RWPE1 (cell line): ENCODE data around the gene KCNK10.

Experiments
- CTCF ChIA-PET: fragments of 350-600 bp; sonication (Branson Sonifier 250); formaldehyde crosslinking; extraction: SDS; loops from one replicate; lab custom pipeline; 2021; lab: Yijun Ruan, JAX
- POLR2A ChIA-PET: fragments of 400-600 bp; formaldehyde crosslinking; extraction: SDS; loops from one replicate; lab custom pipeline; 2020; ENCODE audit warnings: antibody characterized with exemption; ENCODE audit not compliant: low non-redundant PET; lab: Yijun Ruan, JAX
- DNase-seq: peaks from one replicate; pipeline ENCODE4 v3.0.0; 2012; ENCODE audit warnings: low spot score
- H3K27ac ChIP-seq: fragments of 450-650 bp; 2 replicates; pipeline ENCODE4 v1.5.1; 2017
- CTCF ChIP-seq: fragments of 450-650 bp; conservative IDR thresholded peaks from 2 replicates; pipeline ENCODE4 v1.5.1; 2017; ENCODE audit warnings: low read depth, mild to moderate bottlenecking

Gene KCNK10

DNA sequence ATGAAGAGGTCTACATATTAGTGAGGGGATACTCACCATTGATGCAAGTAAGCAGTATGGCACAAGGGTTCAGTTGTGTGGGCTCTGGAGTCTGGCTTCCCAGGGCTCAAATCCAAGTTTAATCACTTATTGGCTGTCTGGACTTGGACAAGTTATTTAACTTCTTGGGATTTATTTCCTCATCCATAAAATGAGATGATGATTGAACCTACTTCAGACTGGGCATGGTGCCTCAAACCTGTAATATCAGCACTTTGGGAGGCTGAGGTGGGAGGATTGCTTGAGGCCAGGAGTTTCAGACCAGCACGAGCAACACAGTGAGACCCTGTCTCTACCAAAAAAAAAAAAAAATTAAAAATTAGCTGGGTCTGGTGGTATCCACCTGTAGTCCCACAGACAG, 67.9 kb downstream of the KCNK10 start:
- DNase-seq = no peak
- H3K27ac ChIP-seq = no peak overlapping the region
- no peak for TF ChIP-seq CTCF
- ChIA-PET CTCF (interaction anchor here (0.6 kb wide), 1 partner anchor 17 kb away, joined by 3 read pairs; no protein-coding TSS in a partner anchor), POLR2A (no interaction called here)

- CTCF ChIA-PET = no interaction called here
- POLR2A ChIA-PET = no interaction called here
- no peak overlapping the region for H3K27ac ChIP-seq
- no peak for DNase-seq
- no peak for TF ChIP-seq CTCF
These were observed 70.6 kb downstream of the KCNK10 start for GRCh38 chr14:88252498-88252897.

- DNase-seq = no peak
- ChIA-PET POLR2A (no interaction called here), CTCF (no interaction called here)
- no peak overlapping the region for H3K27ac ChIP-seq
- TF ChIP-seq CTCF = no peak
These were observed 71.4 kb downstream of the KCNK10 start for GRCh38 chr14:88251650-88252049.

DNA sequence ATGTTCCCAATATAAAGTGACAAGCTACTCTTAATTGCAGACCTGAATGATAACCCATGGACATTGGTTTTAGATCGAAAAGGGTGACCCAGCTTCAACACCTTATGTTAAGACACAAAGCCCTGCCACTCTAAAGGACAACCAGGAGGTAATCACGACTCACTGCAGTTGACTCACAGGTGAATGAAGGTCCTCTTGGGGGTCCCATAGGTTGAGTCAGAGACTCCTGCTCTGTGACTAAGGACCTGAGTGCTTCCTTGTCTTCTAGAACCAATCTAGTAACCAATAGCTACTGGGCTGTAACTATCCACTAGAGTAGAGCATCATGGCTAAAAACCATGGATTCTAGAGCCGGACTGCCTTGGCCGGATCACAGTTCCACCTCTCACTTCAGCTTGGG, 73.8 kb downstream of the KCNK10 start:
- TF ChIP-seq CTCF = no peak
- ChIA-PET CTCF (interaction anchor here (0.6 kb wide), 1 partner anchor 14 kb away, joined by 3 read pairs; no protein-coding TSS in a partner anchor), POLR2A (no interaction called here)
- no peak overlapping the region for H3K27ac ChIP-seq
- no peak for DNase-seq

- ChIA-PET POLR2A (no interaction called here), CTCF (no interaction called here)
- H3K27ac ChIP-seq = no peak overlapping the region
- no peak for TF ChIP-seq CTCF
- no peak for DNase-seq
These were observed 74.5 kb downstream of the KCNK10 start for GRCh38 chr14:88248606-88249005.

DNA sequence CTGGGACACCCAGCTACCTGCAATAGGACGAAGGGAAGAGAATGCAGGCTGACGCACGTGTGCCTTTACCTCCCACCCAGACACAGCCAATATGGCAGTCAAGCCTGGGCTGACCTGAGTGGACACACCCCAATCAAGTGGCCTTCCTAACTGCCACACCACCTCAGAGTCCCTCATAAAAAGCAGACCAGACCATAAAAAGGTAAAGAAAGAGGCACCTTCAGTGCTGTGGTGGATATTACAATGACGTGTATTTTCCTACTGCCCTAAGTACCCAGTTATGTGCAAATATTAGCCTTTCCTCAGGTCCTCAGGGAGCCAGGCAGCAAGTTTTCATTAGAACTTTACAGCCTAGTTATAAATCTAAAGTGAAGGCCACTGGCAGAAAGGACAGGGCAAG, 75.8 kb downstream of the KCNK10 start:
- ChIA-PET POLR2A (no interaction called here), CTCF (interaction anchor here (0.9 kb wide), 1 partner anchor 192 kb away, joined by 4 read pairs; no protein-coding TSS in a partner anchor)
- H3K27ac ChIP-seq = no peak overlapping the region
- DNase-seq = no peak
- TF ChIP-seq CTCF = no peak
